CD4-positive, alpha-beta T cell treated with Interferon alpha-2 for 1 hour (primary cell): Measurements from ENCODE around the gene AIFM1.
"Not testable (repeated sequence)": the region's sequence is repeated elsewhere in the genome, so short reads cannot be mapped to it uniquely, and the experiment has no call there.

Source experiments
- DNase-seq, 2 donors: peaks; one replicate each; pipeline ENCODE4 v3.0.0-alpha.2; 2020 to 2022

The AIFM1 gene

DNA sequence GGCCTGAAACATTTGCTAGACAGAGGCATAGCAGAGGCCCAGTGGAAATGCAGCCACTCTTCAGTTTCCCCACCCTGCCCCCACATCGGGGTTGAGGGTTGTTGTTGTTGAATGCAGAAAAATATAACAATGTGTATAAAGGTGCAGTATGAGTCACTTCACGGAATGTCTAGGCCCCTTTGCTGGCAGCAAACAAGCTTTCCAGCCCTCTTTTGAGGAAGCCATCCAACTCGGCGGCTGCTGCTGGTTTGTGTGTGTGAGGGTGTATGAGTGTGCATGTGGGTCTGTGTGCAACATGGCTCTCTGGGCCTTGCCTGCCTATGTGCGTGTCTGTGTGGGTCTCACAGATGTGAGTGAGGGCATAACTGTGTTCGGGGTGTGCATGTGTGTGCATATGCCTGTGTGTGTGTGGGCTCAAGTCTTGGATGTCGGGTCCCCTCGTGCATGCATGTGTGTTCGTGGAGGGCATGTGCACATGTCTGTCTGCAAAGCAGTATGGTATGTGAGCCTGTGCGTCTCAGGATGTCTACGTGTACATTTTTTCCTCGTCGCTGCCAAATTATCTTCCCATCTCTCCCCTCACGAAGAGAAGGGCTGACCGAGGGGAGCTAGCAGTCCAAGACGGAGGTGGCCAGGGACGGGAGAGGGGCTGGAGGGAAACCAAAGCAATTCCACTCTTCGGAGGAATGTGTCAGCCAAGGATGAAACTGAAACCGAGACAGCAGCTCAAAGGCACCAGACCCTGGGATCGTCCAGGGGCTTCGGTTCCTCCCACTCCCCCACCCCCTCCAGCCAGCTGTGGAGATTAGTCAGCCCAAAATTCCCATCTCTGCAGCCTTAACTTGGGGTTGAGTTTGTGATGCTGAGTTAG, 47.0 kb downstream of the AIFM1 start:
- DNase-seq = no peak

GRCh38 chrX:130117166-130117565, 48.5 kb downstream of the AIFM1 start:
- DNase-seq = no peak

DNA sequence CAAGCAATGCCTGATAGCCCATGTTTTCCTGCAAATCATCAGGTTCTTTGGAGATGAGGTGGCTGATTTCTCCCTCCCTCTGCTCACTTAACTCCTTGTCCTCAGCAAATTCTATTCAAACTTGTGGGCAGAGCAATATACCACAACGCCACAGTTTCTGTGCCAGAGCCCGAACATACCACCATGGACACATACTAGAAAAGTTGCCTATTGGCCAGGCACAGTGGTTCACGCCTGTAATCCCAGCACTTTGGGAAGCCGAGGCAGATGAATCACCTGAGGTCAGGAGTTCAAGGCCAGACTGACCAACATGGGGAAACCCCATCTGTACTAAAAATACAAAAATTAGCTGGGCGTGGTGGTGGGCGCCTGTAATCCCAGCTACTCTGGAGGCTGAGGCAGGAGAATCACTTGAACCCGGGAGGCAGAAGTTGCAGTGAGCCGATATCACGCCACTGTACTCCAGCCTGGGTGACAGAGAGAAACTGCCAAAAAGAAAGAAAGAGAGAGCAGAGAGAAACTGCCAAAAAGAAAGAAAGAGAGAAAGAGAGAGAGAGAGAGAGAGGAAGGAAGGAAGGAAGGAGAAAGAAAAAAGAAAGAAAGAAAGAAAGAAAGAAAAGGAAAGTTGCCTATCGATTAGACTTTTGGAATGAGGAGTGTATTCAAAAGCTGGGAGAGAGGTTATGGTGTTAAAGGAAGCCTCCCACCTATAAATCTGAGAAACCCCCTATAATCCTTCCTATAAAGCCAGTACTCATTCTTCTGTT, 50.3 kb downstream of the AIFM1 start:
- not testable (repeated sequence) for DNase-seq

DNA sequence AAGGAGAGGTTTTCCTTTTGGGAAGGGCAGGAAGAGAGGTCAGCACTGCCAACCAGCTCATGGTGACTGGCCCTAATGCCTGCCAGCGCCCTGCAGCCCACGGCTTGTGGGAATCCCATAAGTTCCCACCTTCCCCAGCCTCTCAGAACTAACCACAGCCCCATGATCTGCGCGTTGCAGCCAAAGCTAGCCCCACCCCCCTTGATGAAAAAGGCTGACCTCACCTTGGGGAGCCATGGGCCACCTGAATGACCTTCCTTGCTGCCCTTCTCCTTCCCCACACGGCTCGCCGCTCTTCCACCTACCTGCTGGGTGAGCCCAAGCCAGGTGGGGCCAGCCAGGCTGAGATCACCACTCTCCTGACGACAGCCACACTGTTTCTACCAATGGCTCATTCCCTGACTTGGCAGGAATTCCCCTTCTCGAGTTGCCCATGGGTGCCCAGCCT, 51.5 kb downstream of the AIFM1 start:
- DNase-seq = no peak

GRCh38 chrX:130111220-130112154, 54.2 kb downstream of the AIFM1 start:
- no peak for DNase-seq

GRCh38 chrX:130110379-130111219, 55.0 kb downstream of the AIFM1 start, which contains the start of gene ELF4:
TSS of gene ELF4 (minus strand) at chrX:130110497. CDS start at chrX:130081330, 29,167 bp downstream.
- DNase-seq = peak; percentile 54 to 67

- no peak for DNase-seq
Observed at GRCh38 chrX:130109429-130110378, 55.9 kb downstream of the AIFM1 start.

- DNase-seq = peak; percentile 58 to 60
Observed at GRCh38 chrX:130108647-130109428, 56.8 kb downstream of the AIFM1 start.

GRCh38 chrX:130106071-130106470, 59.6 kb downstream of the AIFM1 start:
- no peak for DNase-seq

DNA sequence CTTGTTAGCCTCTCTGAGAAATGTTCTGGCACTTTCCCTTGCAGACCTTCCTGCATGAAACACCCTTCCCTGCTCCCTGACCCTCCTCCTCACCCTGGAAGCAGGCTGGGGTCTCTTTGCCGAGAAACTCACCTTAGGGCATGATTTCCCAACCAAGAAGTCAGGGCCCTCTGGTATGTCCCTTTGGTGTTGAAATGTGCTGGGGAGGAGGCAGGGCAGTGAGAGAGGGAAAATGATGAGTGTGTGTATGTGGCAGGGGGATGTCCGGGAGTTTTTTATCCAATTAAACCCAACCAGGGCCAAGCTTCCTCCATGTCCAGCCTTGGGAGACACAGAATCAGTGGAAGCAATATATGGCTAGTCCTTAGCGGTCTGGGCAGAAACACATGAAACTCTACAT, 60.4 kb downstream of the AIFM1 start:
- DNase-seq = no peak

DNA sequence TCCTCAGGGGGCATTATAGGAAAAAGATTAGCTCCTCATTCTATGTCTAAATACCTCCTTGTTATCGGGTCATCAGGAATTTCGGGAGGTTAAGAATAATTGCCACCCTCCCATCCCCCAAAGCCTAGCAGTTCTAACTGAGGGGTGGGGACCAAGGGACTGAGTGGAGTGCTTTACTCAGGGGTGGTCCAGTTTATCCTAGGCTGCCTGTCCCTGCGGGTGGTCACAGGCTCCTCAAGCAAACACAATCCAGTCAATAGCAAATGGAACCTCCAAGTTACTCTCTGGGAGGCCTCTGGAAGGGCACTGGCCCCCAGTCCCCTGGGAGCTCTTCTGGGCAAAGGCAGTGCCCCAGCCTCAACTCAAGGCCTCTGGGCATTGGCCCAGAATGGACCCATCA, 62.0 kb downstream of the AIFM1 start:
- no peak for DNase-seq

DNA sequence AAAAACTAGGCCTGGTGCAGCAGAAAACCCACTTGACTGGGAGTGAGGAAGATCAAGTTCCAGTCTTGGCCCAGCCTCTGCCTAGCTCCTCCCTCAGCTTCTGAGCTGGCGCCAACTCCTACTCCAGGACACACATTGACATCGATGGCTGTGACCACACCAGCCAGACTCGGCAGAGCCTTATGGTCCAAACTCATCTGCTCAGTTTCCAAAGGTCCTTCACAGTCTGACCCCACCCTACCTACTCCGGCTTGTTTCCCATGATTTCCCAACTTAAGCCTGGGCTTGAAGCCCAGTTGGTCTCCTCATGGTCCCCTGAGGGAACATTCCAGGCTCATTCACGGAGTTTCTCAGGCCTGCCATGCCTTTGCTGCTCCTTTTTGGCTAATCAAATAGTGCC, 65.5 kb downstream of the AIFM1 start:
- no peak for DNase-seq

DNA sequence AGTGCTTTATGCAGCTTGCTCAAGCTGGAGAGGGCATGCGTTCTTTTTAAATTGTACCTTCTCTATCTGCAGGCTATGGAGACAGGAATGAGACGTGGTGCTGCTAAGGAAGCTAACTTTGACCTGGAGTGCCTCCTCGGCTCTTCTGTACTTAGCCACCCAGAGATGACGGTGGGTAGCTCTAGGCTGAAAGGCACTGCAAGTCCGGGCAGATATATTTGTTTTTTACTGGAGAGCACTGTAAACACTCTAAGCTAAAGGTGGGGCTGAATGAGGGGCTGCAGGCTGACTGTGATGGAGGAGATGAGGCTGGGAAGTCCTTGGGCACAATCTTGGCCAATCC, 67.5 kb downstream of the AIFM1 start:
- DNase-seq = no peak

GRCh38 chrX:130097507-130098209, 68.0 kb downstream of the AIFM1 start:
- peak in 1 of 2 donors; percentile 44 for DNase-seq

DNA sequence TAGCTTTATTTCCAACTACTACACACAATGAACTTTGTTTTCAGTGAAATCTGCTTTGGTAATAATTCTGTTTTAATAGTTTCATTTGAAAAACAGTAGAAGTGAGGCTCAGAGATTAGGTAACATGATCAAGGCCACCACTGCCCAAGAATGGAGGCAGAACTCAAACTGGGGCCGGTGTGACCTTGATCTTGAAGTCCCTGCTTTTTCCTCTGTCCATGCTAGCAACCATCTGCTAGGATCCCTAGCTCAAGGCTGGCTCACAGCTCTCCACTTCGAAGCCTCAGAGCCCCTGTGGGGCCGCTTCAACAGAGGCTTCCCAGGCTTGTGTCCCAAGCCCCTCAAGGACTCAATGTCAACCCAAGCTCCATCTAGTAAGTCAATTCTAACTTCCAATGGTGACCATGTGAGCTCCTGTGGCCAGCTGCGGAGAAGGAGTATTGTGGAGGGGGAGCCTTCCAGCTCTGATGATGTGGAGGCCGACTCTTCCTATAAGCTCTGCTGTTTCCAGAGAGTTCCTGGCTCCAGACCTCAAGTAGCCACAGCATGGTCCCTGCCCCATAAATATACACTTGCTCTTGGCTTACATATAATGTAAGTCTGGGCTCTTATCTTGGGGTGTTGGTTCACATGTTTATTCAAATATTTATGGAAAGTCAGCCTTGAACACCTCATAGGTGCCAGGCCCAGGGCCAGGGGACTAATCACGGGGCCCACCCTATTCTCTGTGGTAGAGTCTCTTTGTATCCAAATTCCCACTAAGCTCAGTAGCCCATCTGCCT, 70.2 kb downstream of the AIFM1 start:
- no peak for DNase-seq

DNA sequence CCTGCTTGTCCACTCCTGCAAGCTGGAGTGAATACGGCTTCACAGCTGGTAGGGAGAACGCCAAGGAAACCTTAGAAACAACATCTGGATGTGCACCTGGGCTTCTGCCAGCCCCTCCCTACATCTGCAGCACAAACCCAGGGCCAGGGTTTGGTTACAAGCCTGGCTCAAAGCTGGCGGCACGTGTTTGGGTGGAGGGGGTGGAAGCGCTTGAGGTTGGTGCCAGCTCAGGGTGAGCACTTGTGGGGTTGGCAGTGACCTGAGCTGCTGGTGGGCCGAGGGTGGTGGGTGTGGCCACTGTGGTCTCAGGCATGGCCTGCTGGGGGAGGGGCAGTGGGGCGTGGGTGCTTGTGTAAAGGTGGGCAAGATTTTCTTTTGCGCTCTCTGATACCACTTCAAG, 70.9 kb downstream of the AIFM1 start:
- DNase-seq = no peak

- DNase-seq = no peak
Observed at GRCh38 chrX:130093271-130093670, 72.4 kb downstream of the AIFM1 start.

- peak; percentile 90 to 91 for DNase-seq
Observed at GRCh38 chrX:130091980-130092522, 73.6 kb downstream of the AIFM1 start.
